T-helper 1 cell treated with Interleukin-12 subunit alpha and Interleukin-12 subunit beta and Interleukin-4 antibody, amounts not matched to agents 30 μg/mL and 1 μg/mL, for 36 hours (primary cell): ENCODE results near the gene RPLP1.

Experiments used
- H3K27ac Mint-ChIP-seq: one replicate; pipeline ENCODE4 v1.8.0; 2021; ENCODE audit warnings: mild to moderate bottlenecking, mixed read lengths
- H3K27me3 Mint-ChIP-seq: one replicate; pipeline ENCODE4 v1.8.0; 2021; ENCODE audit warnings: low read depth, mixed read lengths
- H3K36me3 Mint-ChIP-seq: one replicate; pipeline ENCODE4 v1.8.0; 2021; ENCODE audit warnings: low read depth, mixed read lengths
- H3K4me1 Mint-ChIP-seq: one replicate; pipeline ENCODE4 v1.8.0; 2021; ENCODE audit warnings: low read depth, mixed read lengths
- H3K4me3 Mint-ChIP-seq: one replicate; pipeline ENCODE4 v1.8.0; 2021; ENCODE audit warnings: mild to moderate bottlenecking, moderate library complexity, mixed read lengths
- H3K9me3 Mint-ChIP-seq: one replicate; pipeline ENCODE4 v1.8.0; 2021; ENCODE audit warnings: mixed read lengths

RPLP1 gene

GRCh38 chr15:69484837-69485236 lies 32.2 kb downstream of the RPLP1 start:
- Mint-ChIP-seq H3K9me3 (peaks cover 9% of the 10 kb centered on the region), H3K36me3 (peaks cover under 1% of the 10 kb centered on the region), H3K4me1 (no peaks in the 10 kb centered on the region), H3K27ac (no peak overlapping the region), H3K4me3 (no peak overlapping the region), H3K27me3 (peaks cover 11% of the 10 kb centered on the region)

- no peak overlapping the region for H3K27ac Mint-ChIP-seq
- H3K27me3 Mint-ChIP-seq: peaks cover 14% of the 10 kb centered on the region
- no peak overlapping the region for H3K4me3 Mint-ChIP-seq
- no peaks in the 10 kb centered on the region for H3K4me1 Mint-ChIP-seq
- no peaks in the 10 kb centered on the region for H3K36me3 Mint-ChIP-seq
- peaks cover 3% of the 10 kb centered on the region for H3K9me3 Mint-ChIP-seq
Observed at GRCh38 chr15:69486481-69487110, 34.0 kb downstream of the RPLP1 start.

GRCh38 chr15:69489073-69489571 lies 36.5 kb downstream of the RPLP1 start:
- peaks cover 17% of the 10 kb centered on the region for H3K27me3 Mint-ChIP-seq
- H3K4me1 Mint-ChIP-seq: no peaks in the 10 kb centered on the region
- H3K9me3 Mint-ChIP-seq: peaks cover 6% of the 10 kb centered on the region
- H3K36me3 Mint-ChIP-seq: no peaks in the 10 kb centered on the region
- H3K27ac Mint-ChIP-seq: no peak overlapping the region
- no peak overlapping the region for H3K4me3 Mint-ChIP-seq

GRCh38 chr15:69490356-69491037 lies 37.9 kb downstream of the RPLP1 start:
- H3K36me3 Mint-ChIP-seq: no peaks in the 10 kb centered on the region
- no peaks in the 10 kb centered on the region for H3K4me1 Mint-ChIP-seq
- H3K4me3 Mint-ChIP-seq: no peak overlapping the region
- H3K27ac Mint-ChIP-seq: no peak overlapping the region
- peaks cover 6% of the 10 kb centered on the region for H3K9me3 Mint-ChIP-seq
- H3K27me3 Mint-ChIP-seq: peaks cover 18% of the 10 kb centered on the region

GRCh38 chr15:69491038-69491505 lies 38.5 kb downstream of the RPLP1 start:
- H3K4me1 Mint-ChIP-seq: no peaks in the 10 kb centered on the region
- no peaks in the 10 kb centered on the region for H3K36me3 Mint-ChIP-seq
- no peak overlapping the region for H3K27ac Mint-ChIP-seq

GRCh38 chr15:69493406-69493805 lies 40.8 kb downstream of the RPLP1 start:
- Mint-ChIP-seq H3K4me3 (no peak overlapping the region), H3K9me3 (peaks cover 3% of the 10 kb centered on the region), H3K36me3 (no peaks in the 10 kb centered on the region), H3K27me3 (peaks cover 18% of the 10 kb centered on the region), H3K4me1 (peaks cover 10% of the 10 kb centered on the region), H3K27ac (no peak overlapping the region)

More at GRCh38 chr15:69491038-69491505, 38.5 kb downstream of the RPLP1 start:
- Mint-ChIP-seq H3K27me3 (peaks cover 18% of the 10 kb centered on the region), H3K9me3 (peaks cover 3% of the 10 kb centered on the region), H3K4me3 (no peak overlapping the region)

- H3K27ac Mint-ChIP-seq: no peak overlapping the region
- no peak overlapping the region for H3K4me3 Mint-ChIP-seq
- H3K36me3 Mint-ChIP-seq: no peaks in the 10 kb centered on the region
- H3K27me3 Mint-ChIP-seq: peaks cover 10% of the 10 kb centered on the region
- H3K9me3 Mint-ChIP-seq: peaks cover 3% of the 10 kb centered on the region
- peaks cover 10% of the 10 kb centered on the region for H3K4me1 Mint-ChIP-seq
Observed at GRCh38 chr15:69496001-69496400, 43.4 kb downstream of the RPLP1 start.

- Mint-ChIP-seq H3K36me3 (no peaks in the 10 kb centered on the region), H3K27me3 (peaks cover 4% of the 10 kb centered on the region), H3K4me1 (peaks cover 10% of the 10 kb centered on the region), H3K9me3 (no peaks in the 10 kb centered on the region), H3K27ac (no peak overlapping the region), H3K4me3 (no peak overlapping the region)
Observed at GRCh38 chr15:69497076-69497475, 44.5 kb downstream of the RPLP1 start.

GRCh38 chr15:69497667-69498066 lies 45.0 kb downstream of the RPLP1 start:
- Mint-ChIP-seq H3K4me3 (no peak overlapping the region), H3K27ac (peak overlapping the region; percentile 43), H3K9me3 (no peaks in the 10 kb centered on the region), H3K4me1 (peaks cover 10% of the 10 kb centered on the region), H3K27me3 (peaks cover 4% of the 10 kb centered on the region), H3K36me3 (no peaks in the 10 kb centered on the region)

- H3K27me3 Mint-ChIP-seq: peaks cover 4% of the 10 kb centered on the region
- H3K9me3 Mint-ChIP-seq: no peaks in the 10 kb centered on the region
- no peak overlapping the region for H3K4me3 Mint-ChIP-seq
- H3K36me3 Mint-ChIP-seq: no peaks in the 10 kb centered on the region
- H3K4me1 Mint-ChIP-seq: peaks cover 10% of the 10 kb centered on the region
- H3K27ac Mint-ChIP-seq: no peak overlapping the region
Observed at GRCh38 chr15:69498282-69498681, 45.7 kb downstream of the RPLP1 start.

- H3K9me3 Mint-ChIP-seq: no peaks in the 10 kb centered on the region
- H3K27me3 Mint-ChIP-seq: peaks cover 8% of the 10 kb centered on the region
- H3K36me3 Mint-ChIP-seq: no peaks in the 10 kb centered on the region
- H3K4me3 Mint-ChIP-seq: no peak overlapping the region
- no peak overlapping the region for H3K27ac Mint-ChIP-seq
- H3K4me1 Mint-ChIP-seq: peaks cover 10% of the 10 kb centered on the region
Observed at GRCh38 chr15:69498987-69499386, 46.4 kb downstream of the RPLP1 start.

- no peaks in the 10 kb centered on the region for H3K36me3 Mint-ChIP-seq
- peaks cover 9% of the 10 kb centered on the region for H3K27me3 Mint-ChIP-seq
- no peak overlapping the region for H3K4me3 Mint-ChIP-seq
- H3K27ac Mint-ChIP-seq: no peak overlapping the region
- peaks cover 10% of the 10 kb centered on the region for H3K4me1 Mint-ChIP-seq
- H3K9me3 Mint-ChIP-seq: no peaks in the 10 kb centered on the region
Observed at GRCh38 chr15:69499521-69500211, 47.0 kb downstream of the RPLP1 start.

GRCh38 chr15:69500339-69500738 lies 47.7 kb downstream of the RPLP1 start:
- Mint-ChIP-seq H3K36me3 (no peaks in the 10 kb centered on the region), H3K27ac (no peak overlapping the region), H3K4me1 (peaks cover 10% of the 10 kb centered on the region)

GRCh38 chr15:69501456-69501855 lies 48.8 kb downstream of the RPLP1 start:
- H3K27me3 Mint-ChIP-seq: peaks cover 9% of the 10 kb centered on the region
- no peaks in the 10 kb centered on the region for H3K36me3 Mint-ChIP-seq
- no peak overlapping the region for H3K4me3 Mint-ChIP-seq
- no peaks in the 10 kb centered on the region for H3K9me3 Mint-ChIP-seq
- H3K4me1 Mint-ChIP-seq: peaks cover 10% of the 10 kb centered on the region
- H3K27ac Mint-ChIP-seq: no peak overlapping the region

More at GRCh38 chr15:69500339-69500738, 47.7 kb downstream of the RPLP1 start:
- Mint-ChIP-seq H3K27me3 (peaks cover 9% of the 10 kb centered on the region), H3K4me3 (no peak overlapping the region), H3K9me3 (no peaks in the 10 kb centered on the region)
